ENCODE data around the gene ZFPM1.

Gene ZFPM1

GRCh38 chr16:88499836-88500251 lies 46.8 kb downstream of the ZFPM1 start:
- DNase-seq (ENCODE audit: low read depth in 1 of 2, low spot score in 1 of 2): no peak
- in situ Hi-C loops (cut with HindIII; ENCODE audit: low pct_unique_long_range_greater_than_20kb, low sequenced_read_pairs): no loop called here
- TF ChIP-seq JUND (IDR thresholded peaks at IDR 0.05; ENCODE audit: low read depth): no peak

- TF ChIP-seq JUND (IDR thresholded peaks at IDR 0.05; ENCODE audit: low read depth): no peak
- DNase-seq (ENCODE audit: low read depth in 1 of 2, low spot score in 1 of 2): peak in 1 of 2 experiments; percentile 32
- in situ Hi-C loops (cut with HindIII; ENCODE audit: low pct_unique_long_range_greater_than_20kb, low sequenced_read_pairs): no loop called here
These were observed 47.2 kb downstream of the ZFPM1 start for GRCh38 chr16:88500255-88500661.

GRCh38 chr16:88502371-88502770 lies 49.3 kb downstream of the ZFPM1 start:
- DNase-seq (ENCODE audit: low read depth in 1 of 2, low spot score in 1 of 2): no peak
- no peak for TF ChIP-seq JUND (IDR thresholded peaks at IDR 0.05; ENCODE audit: low read depth)
- in situ Hi-C loops (cut with HindIII; ENCODE audit: low pct_unique_long_range_greater_than_20kb, low sequenced_read_pairs): no loop called here

DNA sequence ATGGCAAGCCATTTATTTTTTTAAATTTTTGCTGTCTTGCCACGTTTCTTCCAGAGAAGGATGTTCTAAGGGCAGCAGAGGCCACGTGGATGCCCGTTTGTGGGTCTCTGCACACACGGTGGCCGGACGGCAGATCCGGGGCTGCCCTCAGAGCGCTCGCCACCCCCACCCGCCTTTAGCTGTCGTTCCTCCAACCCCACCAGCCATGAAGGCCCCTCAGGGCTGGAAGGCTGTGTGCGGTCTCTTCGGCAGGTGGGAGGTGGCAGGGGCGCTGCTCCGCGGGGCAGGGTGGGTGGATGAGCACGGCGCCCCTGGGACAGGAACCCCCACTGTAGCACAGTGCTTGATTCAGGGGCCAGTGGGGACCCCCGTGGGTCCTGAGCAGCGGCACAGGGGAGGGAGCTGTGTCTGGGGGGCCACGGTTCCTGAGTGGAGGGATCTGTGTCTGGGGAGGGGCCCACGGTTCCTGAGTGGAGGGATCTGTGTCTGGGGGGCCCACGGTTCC lies 49.7 kb downstream of the ZFPM1 start:
- DNase-seq (ENCODE audit: low read depth in 1 of 2, low spot score in 1 of 2): no peak
- in situ Hi-C loops (cut with HindIII; ENCODE audit: low pct_unique_long_range_greater_than_20kb, low sequenced_read_pairs): no loop called here
- no peak for TF ChIP-seq JUND (IDR thresholded peaks at IDR 0.05; ENCODE audit: low read depth)

GRCh38 chr16:88503374-88503770 lies 50.3 kb downstream of the ZFPM1 start:
- TF ChIP-seq JUND (IDR thresholded peaks at IDR 0.05; ENCODE audit: low read depth): no peak
- no peak for DNase-seq (ENCODE audit: low read depth in 1 of 2, low spot score in 1 of 2)
- in situ Hi-C loops (cut with HindIII; ENCODE audit: low pct_unique_long_range_greater_than_20kb, low sequenced_read_pairs): no loop called here

DNA sequence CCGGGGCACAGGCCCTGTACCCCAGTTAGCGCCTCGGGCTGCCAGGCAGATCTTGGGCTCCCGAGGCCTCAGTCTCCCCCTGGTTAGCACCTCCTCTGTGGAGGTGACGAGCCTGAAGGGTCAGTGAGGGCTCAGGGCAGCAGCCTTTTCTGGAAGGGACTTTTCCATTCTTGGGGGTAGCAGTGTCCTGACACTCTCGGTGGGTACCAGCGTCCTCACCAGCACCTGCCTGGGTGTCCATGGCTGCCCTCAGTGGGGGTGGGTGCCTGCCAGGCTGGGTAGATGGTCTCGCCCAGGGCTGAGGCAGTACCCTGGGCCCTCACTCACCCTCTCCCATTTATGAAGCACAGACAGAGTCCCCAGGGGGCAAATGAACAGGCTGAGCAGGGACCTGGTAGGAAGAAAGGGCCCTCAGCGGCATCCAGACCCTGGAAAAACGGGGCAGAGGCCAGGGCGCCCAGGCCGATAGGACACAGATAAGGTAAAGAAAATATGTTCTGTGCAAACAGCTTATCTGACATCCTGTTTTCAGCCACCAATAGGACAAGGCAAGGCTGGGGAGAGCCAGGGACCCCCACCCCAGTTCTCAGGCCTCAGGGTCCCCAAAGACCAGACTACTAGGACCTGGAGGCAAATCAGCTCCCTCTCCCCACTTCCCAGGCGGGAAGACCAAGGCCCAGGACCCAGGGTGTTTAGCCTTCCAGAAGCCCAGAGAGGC lies 50.9 kb downstream of the ZFPM1 start:
- in situ Hi-C loops (cut with HindIII; ENCODE audit: low pct_unique_long_range_greater_than_20kb, low sequenced_read_pairs): no loop called here
- DNase-seq (ENCODE audit: low read depth in 1 of 2, low spot score in 1 of 2): no peak
- no peak for TF ChIP-seq JUND (IDR thresholded peaks at IDR 0.05; ENCODE audit: low read depth)

GRCh38 chr16:88504489-88505404 lies 51.7 kb downstream of the ZFPM1 start:
- in situ Hi-C loops (cut with HindIII; ENCODE audit: low pct_unique_long_range_greater_than_20kb, low sequenced_read_pairs): no loop called here
- no peak for DNase-seq (ENCODE audit: low read depth in 1 of 2, low spot score in 1 of 2)
- TF ChIP-seq JUND (IDR thresholded peaks at IDR 0.05; ENCODE audit: low read depth): no peak

DNA sequence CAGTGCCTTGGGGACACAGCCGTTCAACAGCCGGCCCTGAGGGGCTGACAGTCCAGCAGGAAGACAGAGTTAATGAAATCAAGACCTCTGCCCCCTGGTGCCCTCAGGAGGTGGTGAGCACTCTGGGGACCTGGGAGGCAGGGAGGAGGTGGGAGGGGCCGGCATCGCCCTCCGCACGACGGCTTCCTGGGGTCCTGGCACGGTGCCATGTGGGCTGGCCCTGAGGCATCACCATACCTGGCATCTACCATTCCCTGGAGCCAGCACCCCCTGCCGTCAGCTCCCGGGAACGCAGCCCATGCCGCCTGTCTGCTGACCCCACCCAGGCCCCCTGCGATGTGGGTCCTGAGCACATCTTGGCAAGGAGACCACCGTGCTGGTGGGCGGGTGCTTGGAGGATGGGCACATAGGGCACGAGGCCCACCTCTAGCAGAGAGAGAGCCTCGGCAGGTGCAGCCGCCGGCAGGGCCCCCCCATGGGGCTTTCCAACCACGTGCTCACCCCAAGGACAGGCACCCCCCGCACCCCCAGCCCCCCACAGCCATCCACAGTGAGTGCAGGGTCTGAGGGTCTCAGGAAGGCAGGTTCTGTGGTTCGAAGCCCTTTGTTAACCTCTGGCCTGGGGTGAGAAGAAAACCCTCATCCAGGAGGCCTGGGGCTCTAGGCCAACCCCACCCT lies 52.5 kb downstream of the ZFPM1 start:
- in situ Hi-C loops (cut with HindIII; ENCODE audit: low pct_unique_long_range_greater_than_20kb, low sequenced_read_pairs): no loop called here
- TF ChIP-seq JUND (IDR thresholded peaks at IDR 0.05; ENCODE audit: low read depth): no peak
- peak; percentile 51 to 57 for DNase-seq (ENCODE audit: low read depth in 1 of 2, low spot score in 1 of 2)

GRCh38 chr16:88506723-88507122 lies 53.6 kb downstream of the ZFPM1 start:
- TF ChIP-seq JUND (IDR thresholded peaks at IDR 0.05; ENCODE audit: low read depth): no peak
- in situ Hi-C loops (cut with HindIII; ENCODE audit: low pct_unique_long_range_greater_than_20kb, low sequenced_read_pairs): no loop called here
- DNase-seq (ENCODE audit: low read depth in 1 of 2, low spot score in 1 of 2): no peak

DNA sequence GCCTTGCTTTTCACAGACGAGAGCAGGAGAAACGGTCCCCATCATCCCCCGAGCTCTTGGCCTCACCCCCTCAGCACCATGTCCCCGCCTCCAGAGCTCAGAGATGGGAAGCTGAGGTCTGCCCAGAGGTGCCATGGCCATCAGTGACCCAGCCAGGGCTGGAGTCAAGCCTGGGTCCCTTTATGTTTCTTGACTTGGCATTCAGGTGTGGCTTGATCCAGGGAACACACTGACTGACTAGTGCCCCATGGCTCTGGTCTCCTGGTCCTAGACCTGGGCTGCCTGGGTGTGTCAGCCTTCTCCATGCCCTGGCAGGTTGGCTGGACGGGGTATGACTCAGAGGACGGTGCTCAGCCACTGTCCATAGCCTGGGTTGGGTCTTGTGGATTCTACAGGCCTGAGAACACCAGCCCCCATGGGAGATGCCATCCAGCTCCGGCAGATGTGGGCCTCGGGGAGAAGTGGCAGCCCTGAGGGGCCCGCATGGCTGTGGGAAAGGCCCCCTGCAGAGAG lies 54.2 kb downstream of the ZFPM1 start:
- DNase-seq (ENCODE audit: low read depth in 1 of 2, low spot score in 1 of 2): no peak
- in situ Hi-C loops (cut with HindIII; ENCODE audit: low pct_unique_long_range_greater_than_20kb, low sequenced_read_pairs): no loop called here
- TF ChIP-seq JUND (IDR thresholded peaks at IDR 0.05; ENCODE audit: low read depth): no peak

- no peak for DNase-seq (ENCODE audit: low read depth in 1 of 2, low spot score in 1 of 2)
- no peak for TF ChIP-seq JUND (IDR thresholded peaks at IDR 0.05; ENCODE audit: low read depth)
- in situ Hi-C loops (cut with HindIII; ENCODE audit: low pct_unique_long_range_greater_than_20kb, low sequenced_read_pairs): no loop called here
These were observed 55.3 kb downstream of the ZFPM1 start for GRCh38 chr16:88508376-88508867.

Data from T47D (cell line).